Measurements from ENCODE around the gene CCNB3.

CCNB3 gene

GRCh38 chrX:50375481-50376267 lies 171.1 kb downstream of the CCNB3 start:
- TF ChIP-seq CTCF (IDR thresholded peaks at IDR 0.05; ENCODE audit: extremely low read depth, missing control alignments): no peak

GRCh38 chrX:50381729-50382415 lies 177.3 kb downstream of the CCNB3 start:
- TF ChIP-seq CTCF (IDR thresholded peaks at IDR 0.05; ENCODE audit: extremely low read depth, missing control alignments): no peak

More at GRCh38 chrX:50375481-50376267, 171.1 kb downstream of the CCNB3 start:
- no peak for DNase-seq (ENCODE audit: low spot score)

GRCh38 chrX:50386520-50386919 lies 182.0 kb downstream of the CCNB3 start:
- no peak for DNase-seq (ENCODE audit: low spot score)
- TF ChIP-seq CTCF (IDR thresholded peaks at IDR 0.05; ENCODE audit: extremely low read depth, missing control alignments): no peak

More at GRCh38 chrX:50381729-50382415, 177.3 kb downstream of the CCNB3 start:
- DNase-seq (ENCODE audit: low spot score): no peak

GRCh38 chrX:50393902-50394301 lies 189.3 kb downstream of the CCNB3 start:
- no peak for DNase-seq (ENCODE audit: low spot score)
- TF ChIP-seq CTCF (IDR thresholded peaks at IDR 0.05; ENCODE audit: extremely low read depth, missing control alignments): no peak

Data from GM20000 (cell line).